SK-N-SH (cell line): ENCODE results near the gene CALML3.

Experiments
- POLR2AphosphoS5 ChIP-seq: IDR thresholded peaks from 2 replicates; pipeline ENCODE4 v1.6.1; 2012; ENCODE audit warnings: low read depth, low read length
- YY1 ChIP-seq: IDR thresholded peaks from 2 replicates; pipeline ENCODE4 v1.4.0; 2012; ENCODE audit warnings: low read depth, mild to moderate bottlenecking

- TF ChIP-seq YY1 = no peak
- TF ChIP-seq POLR2AphosphoS5 = no peak
These were observed 47.7 kb upstream of the CALML3 start for GRCh38 chr10:5476918-5477525.
